ENCODE results near the gene TRIM8. TPM values are rescaled to one million over a fixed set of nuclear protein-coding genes. Genes with fewer than 3 reads are reported as not detected.

The TRIM8 gene
- total and polyA plus RNA-seq, 2 donors (not counting 3 experiments of a cell fraction or from before 2014, with no cell fraction given): 74.1 to 114 TPM

DNA sequence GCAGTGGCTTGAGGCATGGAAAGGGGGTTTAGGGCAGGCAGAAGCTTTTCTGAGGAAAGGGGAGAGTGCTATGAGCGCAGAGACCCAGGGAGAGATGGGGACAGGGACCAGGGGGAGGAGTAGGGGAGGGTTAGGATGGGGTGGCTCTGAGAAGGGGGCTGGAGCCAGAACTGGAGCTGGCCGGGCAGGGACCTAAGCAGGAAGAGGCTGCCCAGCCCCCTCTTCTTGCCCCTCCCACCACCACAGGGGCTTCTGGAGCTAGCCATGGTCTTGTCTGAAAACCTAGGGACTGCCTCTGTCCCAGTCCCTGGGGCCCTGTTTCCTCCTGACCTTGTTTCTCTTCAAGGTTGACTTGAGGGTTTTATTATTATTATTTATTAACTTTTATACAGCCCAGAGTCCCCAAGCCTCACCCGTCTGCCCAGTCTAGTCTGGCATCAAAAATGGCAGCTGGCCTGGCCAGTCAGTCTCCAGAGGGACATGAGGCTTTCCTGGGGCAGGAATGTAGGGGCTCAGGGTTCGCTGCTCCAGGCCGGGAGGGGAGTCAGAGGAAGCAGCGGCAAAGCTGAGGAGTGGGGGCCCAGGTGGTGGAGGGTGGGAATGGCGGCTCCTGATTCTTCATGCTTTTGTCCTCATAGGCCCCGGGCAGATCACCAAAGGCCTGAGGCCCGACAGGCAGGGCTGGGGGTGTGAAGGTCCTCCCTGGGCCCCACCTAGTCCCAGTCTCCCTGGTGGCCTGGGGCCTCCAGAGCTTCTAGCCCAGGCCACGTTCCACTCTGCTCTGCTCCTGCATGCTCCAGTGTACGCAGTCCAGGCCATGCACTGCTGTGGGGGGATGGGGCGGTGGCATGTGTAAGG, 5.7 kb downstream of the TRIM8 start:
- Histone ChIP-seq H2AFZ (ENCODE audit: low read depth, low read length) (no peak overlapping the region), H3K4me2 (ENCODE audit: insufficient read depth, low read length) (no peak overlapping the region), H3K9me3 (replicated peaks; ENCODE audit: control insufficient read depth, insufficient read depth, low read length) (no peaks in the 10 kb centered on the region), H3K27ac (ENCODE audit: insufficient read depth, low read depth, low read length) (no peak overlapping the region), H3K27me3 (ENCODE audit: control insufficient read depth in 2 of 2, insufficient read depth in 2 of 2, low read length in 2 of 2) (no peaks in the 10 kb centered on the region), H3K9ac (replicated peaks; ENCODE audit: extremely low read depth, insufficient read depth, low read length) (no peak overlapping the region), H3K79me2 (ENCODE audit: control insufficient read depth, insufficient read depth, low read length) (peaks cover 96% of the 10 kb centered on the region), H3K4me3 (replicated peaks in 1 of 3; ENCODE audit: insufficient read depth in 1 of 3, low read depth in 1 of 3, low read length in 3 of 3) (no peak overlapping the region), H3K4me1 (ENCODE audit: control insufficient read depth, extremely low read depth, insufficient read depth, low read length) (peaks cover 45% of the 10 kb centered on the region), H3K36me3 (ENCODE audit: control insufficient read depth in 2 of 2, extremely low read depth in 1 of 2, insufficient read depth in 2 of 2, low read length in 2 of 2) (peaks cover 1 to 25% of the 10 kb centered on the region in 2 experiments), H4K20me1 (replicated peaks; ENCODE audit: control insufficient read depth, extremely low read depth, insufficient read depth, low read length) (no peaks in the 10 kb centered on the region), H3K9me1 (replicated peaks; ENCODE audit: control insufficient read depth, extremely low read depth, insufficient read depth, low read length) (no peaks in the 10 kb centered on the region)
- ChIA-PET CTCF (interaction anchor here (0.6 to 2.7 kb wide), 8 partner anchors 15 to 252 kb away, joined by 3 to 9 read pairs (median 3); no protein-coding TSS in a partner anchor), POLR2A (interaction anchor here (0.9 kb wide), 1 partner anchor 66 kb away, joined by 4 read pairs; no protein-coding TSS in a partner anchor)
- no peak for TF ChIP-seq GATA2 (IDR thresholded peaks at IDR 0.05; ENCODE audit: insufficient read depth, insufficient read length, low read depth, low read length)
- TF ChIP-seq MYC (IDR thresholded peaks at IDR 0.05; ENCODE audit: low read depth, low read length): no peak
- no peak for TF ChIP-seq POLR2A (IDR thresholded peaks at IDR 0.05; ENCODE audit: low read depth, low read length)
- FAIRE-seq (no peak), DNase-seq (ENCODE audit: low read depth, low spot score) (no peak)
- intact Hi-C loops (cut with micrococcal nuclease): loop anchor here (5.0 kb wide), 1 partner anchor 228 kb away; the partner anchor contains the start of gene FBXL15
- dilution Hi-C loops (cut with MboI; ENCODE audit: extremely low pct_ligation_motif_present, low sequenced_read_pairs): no loop called here
- no TSS peak for BruUV-seq (replicated peaks)

GRCh38 chr10:102650655-102651454, 6.6 kb downstream of the TRIM8 start:
- FAIRE-seq: no peak
- no peak overlapping the region for H3K9ac ChIP-seq (replicated peaks; ENCODE audit: extremely low read depth, insufficient read depth, low read length)
- dilution Hi-C loops (cut with MboI; ENCODE audit: extremely low pct_ligation_motif_present, low sequenced_read_pairs): no loop called here
- no peak for TF ChIP-seq MYC (IDR thresholded peaks at IDR 0.05; ENCODE audit: low read depth, low read length)
- TF ChIP-seq EZH2 (IDR thresholded peaks at IDR 0.05; ENCODE audit: borderline replicate concordance, low read depth, low read length, severe bottlenecking): no peak
- no peak overlapping the region for H3K27ac ChIP-seq (ENCODE audit: insufficient read depth, low read depth, low read length)
- H3K4me3 ChIP-seq (replicated peaks in 1 of 3; ENCODE audit: insufficient read depth in 1 of 3, low read depth in 1 of 3, low read length in 3 of 3): no peak overlapping the region
- H3K4me2 ChIP-seq (ENCODE audit: insufficient read depth, low read length): no peak overlapping the region
- H3K27me3 ChIP-seq (ENCODE audit: control insufficient read depth in 2 of 2, insufficient read depth in 2 of 2, low read length in 2 of 2): no peaks in the 10 kb centered on the region
- H4K20me1 ChIP-seq (replicated peaks; ENCODE audit: control insufficient read depth, extremely low read depth, insufficient read depth, low read length): no peaks in the 10 kb centered on the region
- DNase-seq (ENCODE audit: low read depth, low spot score): no peak
- no peak overlapping the region for H2AFZ ChIP-seq (ENCODE audit: low read depth, low read length)
- no TSS peak for BruUV-seq (replicated peaks)
- intact Hi-C loops (cut with micrococcal nuclease): no loop called here
- no peaks in the 10 kb centered on the region for H3K9me1 ChIP-seq (replicated peaks; ENCODE audit: control insufficient read depth, extremely low read depth, insufficient read depth, low read length)
- CTCF ChIA-PET: interaction anchor here (0.9 to 2.7 kb wide), 7 partner anchors 19 to 251 kb away, joined by 3 to 9 read pairs (median 3); no protein-coding TSS in a partner anchor
- H3K4me1 ChIP-seq (ENCODE audit: control insufficient read depth, extremely low read depth, insufficient read depth, low read length): peaks cover 45% of the 10 kb centered on the region
- no peaks in the 10 kb centered on the region for H3K9me3 ChIP-seq (replicated peaks; ENCODE audit: control insufficient read depth, insufficient read depth, low read length)
- peaks cover 7 to 31% of the 10 kb centered on the region in 2 experiments for H3K36me3 ChIP-seq (ENCODE audit: control insufficient read depth in 2 of 2, extremely low read depth in 1 of 2, insufficient read depth in 2 of 2, low read length in 2 of 2)
- H3K79me2 ChIP-seq (ENCODE audit: control insufficient read depth, insufficient read depth, low read length): peaks cover 91% of the 10 kb centered on the region
- POLR2A ChIA-PET: no interaction called here

Measured in endothelial cell of umbilical vein (primary cell).